Hematopoietic multipotent progenitor cell treated with erythropoietin and hydrocortisone succinate and interleukin-3 and kit ligand, for 17 days (in vitro differentiated cells): ENCODE measurements around the gene TRPT1.
A peak's percentile ranks its signal among the peaks of the same experiment; 100 is the strongest.

Experiments
- DNase-seq: peaks from one replicate; pipeline ENCODE4 v3.0.0-alpha.2; 2015; ENCODE audit warnings: low spot score

The TRPT1 gene, protein sequence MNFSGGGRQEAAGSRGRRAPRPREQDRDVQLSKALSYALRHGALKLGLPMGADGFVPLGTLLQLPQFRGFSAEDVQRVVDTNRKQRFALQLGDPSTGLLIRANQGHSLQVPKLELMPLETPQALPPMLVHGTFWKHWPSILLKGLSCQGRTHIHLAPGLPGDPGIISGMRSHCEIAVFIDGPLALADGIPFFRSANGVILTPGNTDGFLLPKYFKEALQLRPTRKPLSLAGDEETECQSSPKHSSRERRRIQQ

DNA sequence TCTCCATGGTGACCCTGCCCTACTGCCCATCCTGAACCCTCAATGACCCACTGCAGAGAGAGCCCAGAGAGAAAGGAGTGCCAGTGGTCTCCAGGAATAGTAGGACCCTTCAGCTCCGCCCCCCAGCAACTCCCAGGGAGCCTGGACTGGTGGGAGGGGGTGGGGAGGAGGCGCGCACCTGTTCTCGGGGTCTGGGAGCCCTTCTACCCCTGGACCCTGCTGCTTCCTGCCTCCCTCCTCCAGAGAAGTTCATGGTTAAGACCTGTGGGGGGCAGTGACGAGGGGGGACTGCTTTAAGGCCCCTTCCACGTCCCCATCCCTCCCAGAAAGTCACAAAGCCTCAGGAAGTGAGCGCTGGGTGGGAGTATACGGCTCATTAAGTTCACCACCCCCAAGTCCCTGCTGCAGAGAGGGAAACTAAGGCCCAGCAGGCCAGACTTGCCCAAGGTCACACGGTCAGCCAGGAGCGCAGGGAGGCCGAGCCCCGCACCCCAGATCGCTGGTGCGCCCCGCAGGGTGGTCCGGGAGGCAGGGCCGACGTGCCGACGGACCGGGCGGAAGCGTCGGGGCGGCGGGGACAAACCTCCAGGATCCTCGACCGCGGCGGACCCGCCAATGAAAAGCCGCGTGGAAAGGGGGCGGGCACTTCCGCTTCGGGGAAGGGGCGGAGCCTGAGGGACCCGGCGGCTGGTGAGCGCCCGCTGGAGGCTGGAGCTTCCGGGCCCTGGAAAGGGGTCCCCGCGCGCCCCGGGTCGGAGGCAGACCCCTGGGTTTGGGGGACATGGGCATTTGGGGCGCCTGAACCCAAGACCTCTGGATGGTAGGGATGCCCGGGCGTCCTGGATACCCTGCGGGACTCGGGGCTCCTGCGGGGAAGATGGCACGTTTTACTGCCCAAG, at the start of gene TRPT1, which contains the start of gene NUDT22:
TSS of gene TRPT1 (minus strand) at position 579 of the 899 bp plus-strand sequence. CDS start at position 253, 326 bp downstream.
TSS of gene NUDT22 (plus strand) at position 667 of the 899 bp plus-strand sequence. CDS start 379 bp downstream, outside the sequence.
- DNase-seq, result peak; percentile 89

DNA sequence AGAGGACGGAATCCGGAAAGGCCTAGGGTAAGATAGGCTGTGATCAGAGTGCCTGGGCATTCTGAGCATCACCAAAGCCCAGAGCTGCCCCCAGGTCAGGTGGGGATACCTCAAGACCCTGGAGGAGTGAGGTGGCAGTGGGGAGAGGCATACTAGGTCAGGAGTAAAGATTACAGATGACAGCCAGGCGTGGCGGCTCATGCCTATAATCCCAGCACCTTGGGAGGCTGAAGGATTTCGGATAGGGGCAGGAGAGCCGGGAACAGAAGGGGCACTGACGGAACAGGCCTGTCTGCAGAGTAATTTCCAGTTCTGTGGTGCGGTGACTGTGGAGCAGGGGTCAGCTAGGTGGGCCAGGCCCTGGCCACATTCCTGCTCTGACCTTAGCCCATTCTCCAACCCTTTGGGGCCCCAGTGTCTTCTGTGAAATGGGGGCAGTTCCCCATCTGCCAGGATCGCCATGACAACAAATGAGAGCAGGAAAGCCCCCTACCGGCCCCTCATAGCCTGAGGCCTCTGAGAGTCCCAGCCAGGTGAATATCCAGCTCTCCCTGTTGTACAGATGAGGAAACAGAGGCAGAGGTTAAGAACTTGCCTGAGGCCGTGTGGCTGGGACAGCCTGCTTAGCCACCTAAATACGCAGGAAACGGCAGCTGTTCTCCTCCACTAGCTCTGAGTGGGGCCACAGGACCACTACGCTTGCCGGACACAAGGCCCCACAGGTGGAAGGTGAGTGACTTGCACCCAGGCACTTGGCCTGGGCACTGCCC, 49.2 kb upstream of the TRPT1 start:
- no peak for DNase-seq

DNA sequence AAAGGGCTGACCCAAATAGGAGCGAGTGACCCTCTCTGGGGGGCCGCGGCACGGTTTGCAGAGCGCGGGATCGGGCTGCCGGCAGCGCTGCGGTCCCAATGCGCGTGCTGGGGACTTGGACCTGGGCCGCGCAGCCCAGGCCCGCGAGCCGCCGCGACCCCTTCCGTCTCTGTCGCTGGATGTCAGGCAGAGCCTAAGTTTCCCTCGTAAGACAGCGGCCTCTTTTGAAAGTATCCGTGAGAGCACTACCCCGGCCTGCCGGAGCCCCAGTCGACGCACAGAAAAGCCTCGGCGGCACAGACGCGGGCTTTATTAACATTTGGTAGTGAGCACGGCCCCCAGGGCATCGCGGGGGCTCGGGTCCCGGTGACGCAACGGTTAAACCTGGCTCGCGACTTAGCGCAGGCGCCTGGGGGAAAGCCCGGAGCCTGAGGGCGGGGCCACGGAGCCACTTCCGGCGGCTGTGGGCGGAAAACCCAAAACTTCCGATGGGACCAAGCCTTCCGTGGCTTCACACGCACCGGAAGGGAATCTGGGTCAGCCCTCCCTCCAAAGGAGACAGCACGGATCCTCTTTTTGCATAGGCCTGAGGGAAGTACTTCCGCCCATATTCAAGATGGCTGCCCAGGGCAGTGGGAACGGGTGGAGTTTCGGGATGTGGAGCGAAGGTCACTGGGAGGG, 43.7 kb upstream of the TRPT1 start:
- peak; percentile 99 for DNase-seq

DNA sequence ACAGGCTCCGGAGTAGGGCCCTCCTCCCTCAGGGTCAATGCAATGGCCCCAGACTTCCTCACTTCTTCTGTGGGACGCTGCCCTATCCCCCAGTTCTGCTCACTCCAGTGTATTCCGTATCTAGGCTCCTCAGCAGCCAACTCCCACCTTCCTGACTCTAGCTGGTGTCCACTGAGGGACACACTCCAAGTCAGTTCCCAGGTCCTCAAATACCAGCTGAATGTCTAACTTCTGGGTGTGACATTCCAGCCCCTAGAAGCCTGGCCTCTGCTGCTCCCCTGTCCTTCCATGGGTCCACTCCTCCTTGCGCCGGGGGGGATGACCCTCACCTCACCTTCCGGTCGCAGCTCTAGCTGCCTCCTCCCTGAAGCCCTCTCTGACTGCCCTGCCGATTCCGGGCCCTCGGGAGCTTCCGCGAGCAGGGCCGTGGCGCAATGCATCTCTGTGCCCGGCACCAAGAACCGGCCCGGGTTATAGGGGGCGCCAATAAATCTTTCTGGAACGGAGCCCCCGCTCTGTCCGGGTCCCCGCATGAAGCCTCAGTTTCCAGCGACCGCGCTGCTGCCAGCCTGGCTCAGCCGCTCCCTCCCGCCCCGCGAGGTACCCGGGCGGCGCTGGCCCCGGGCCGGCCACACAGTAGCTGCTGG, 43.0 kb upstream of the TRPT1 start:
- DNase-seq, result peak; percentile 56

DNA sequence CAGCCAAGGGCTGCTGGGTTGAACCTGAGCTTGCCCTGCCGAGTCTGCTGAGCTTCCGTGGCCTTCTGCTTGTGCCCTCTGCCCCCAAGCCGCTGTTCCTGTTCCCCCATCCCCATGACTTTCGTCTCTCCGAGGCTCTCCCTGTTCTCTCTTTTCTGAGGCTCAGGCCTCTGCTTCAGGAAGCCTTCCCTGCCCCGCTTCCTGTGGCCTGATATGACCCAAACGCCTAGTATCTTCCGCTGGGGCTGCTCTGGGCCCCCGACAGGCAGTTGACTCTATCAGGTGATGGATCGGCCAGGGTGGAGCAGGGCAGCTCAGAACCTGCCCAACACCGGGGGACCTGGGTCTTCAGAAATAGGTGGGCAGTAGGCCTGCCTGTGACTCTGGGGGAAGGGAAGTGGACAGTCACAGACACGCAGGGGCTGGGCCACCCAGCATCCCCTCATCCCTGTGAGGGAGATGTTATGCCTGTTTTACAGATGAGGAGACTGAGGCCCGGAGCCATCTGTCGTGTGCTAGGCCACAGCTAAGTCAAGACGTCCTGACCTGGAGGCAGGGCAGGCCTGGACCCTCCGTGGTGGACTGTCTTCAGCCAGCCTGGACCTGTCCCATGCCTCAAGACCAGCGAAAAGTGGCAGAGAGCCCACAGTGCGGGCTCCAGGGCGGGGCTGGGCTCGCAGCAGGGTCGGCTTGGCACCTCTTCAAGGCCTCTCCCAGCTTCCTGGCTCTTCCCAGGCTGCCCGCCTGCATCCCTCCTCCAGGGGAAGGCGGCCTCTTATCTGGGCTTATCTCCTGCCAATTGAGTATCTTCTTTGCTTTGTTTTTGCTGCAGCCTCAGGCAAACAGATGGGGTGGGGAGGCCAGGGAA, 42.3 kb upstream of the TRPT1 start:
- DNase-seq, result peak; percentile 70

DNA sequence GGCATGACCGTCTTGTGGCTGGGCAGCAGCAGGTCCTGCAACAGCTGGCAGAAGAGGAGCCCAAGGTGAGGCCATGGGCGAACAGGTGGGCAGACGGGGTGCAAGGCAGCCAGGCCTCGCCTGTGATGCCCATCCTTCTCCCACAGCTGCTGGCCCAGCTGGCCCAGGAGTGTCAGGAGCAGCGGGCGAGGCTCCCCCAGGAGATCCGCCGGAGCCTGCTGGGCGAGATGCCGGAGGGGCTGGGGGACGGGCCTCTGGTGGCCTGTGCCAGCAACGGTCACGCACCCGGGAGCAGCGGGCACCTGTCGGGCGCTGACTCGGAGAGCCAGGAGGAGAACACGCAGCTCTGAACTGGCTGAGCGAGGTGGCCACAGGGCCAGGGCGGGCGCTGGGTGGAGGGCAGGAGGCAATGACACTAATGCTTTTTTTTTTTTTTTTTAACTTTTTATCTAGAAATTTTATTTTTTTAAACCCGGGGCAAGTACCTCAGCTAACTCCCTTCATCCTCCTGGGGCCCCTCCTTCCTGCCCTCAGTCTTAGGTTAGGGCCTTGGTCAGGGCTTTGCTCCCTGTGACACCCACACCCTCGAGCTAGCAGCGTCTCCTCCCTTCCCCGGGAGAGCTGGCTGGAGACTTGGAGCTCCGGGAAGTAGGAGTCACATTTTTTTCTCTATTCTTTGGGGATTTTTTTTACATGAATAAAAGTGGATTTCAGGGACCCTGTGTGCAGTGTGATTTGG, 41.4 kb upstream of the TRPT1 start:
- DNase-seq, result no peak

DNA sequence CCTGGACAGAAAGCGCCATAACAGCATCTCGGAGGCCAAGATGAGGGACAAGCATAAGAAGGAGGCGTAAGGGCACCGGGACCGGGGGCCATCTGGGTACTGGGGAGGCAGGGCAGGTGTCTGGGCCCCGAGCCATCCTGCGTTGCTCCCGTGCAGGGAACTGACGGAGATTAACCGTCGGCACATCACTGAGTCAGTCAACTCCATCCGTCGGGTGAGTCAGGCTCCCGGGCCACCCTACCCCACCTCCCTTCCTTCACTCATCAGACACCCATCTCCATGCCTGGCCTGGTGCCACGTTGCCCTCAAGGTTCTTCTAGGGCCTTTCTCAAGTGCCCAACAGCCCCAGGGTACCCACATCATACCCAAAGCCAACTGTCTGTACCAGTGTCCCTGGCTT, 40.4 kb upstream of the TRPT1 start:
- no peak for DNase-seq

DNA sequence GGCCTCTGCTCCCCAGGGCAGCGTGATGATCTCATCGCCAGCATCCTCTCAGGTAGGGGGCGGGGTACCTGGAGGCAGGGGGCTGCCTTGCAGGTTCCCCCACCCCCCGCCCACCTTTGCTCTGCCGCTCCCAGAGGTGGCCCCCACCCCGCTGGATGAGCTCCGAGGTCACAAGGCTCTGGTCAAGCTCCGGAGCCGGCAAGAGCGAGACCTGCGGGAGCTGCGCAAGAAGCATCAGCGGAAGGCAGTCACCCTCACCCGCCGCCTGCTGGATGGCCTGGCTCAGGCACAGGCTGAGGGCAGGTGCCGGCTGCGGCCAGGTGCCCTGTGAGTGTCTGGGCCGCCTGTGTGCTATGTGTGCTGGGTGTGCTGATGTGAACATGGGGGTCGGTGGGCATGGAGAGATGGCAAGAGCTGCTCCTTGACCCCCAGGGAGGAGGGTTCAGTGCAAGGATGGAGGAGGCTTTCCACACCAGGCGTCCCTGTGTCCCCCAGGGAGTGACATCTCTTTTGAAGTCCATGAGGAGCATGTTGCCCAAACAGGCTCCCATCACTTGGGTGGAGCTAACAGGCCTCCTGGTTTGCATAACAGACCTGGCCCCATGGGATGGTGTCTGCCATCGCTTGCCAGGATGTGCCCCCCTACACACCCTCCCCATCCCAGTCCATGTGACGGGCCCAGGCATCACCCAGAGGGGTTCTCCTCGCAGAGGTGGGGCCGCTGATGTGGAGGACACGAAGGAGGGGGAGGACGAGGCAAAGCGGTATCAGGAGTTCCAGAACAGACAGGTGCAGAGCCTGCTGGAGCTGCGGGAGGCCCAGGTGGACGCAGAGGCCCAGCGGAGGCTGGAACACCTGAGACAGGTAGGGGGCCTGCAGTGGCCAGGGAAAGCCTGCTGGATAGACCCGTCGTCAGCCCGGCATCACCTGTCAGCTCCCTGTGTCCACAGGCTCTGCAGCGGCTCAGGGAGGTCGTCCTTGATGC, 39.5 kb upstream of the TRPT1 start:
- DNase-seq, result no peak

DNA sequence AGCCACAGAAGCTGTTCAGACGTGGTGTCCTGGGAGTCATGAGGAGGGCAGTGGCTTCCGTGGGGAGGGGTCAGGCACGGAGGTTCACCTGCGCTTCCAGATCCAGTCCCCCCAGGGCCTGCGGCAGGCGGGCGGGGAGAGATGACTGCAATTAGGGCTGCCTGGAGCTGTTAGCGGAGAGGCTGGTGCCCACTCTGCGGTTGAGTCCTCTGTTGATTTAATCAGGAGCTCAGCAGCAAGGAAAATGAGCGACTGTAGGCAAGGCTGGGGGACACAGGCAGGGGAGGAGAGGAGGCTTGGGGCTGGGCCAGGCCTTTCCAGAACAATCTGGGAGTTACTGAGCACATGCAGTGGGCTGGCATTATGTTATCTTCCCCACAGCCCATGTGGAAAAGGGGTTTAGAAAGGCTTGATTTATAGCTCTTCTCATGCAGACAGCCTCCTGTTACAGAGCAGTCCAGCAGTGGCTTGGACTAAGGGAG, 38.4 kb upstream of the TRPT1 start:
- no peak for DNase-seq

DNA sequence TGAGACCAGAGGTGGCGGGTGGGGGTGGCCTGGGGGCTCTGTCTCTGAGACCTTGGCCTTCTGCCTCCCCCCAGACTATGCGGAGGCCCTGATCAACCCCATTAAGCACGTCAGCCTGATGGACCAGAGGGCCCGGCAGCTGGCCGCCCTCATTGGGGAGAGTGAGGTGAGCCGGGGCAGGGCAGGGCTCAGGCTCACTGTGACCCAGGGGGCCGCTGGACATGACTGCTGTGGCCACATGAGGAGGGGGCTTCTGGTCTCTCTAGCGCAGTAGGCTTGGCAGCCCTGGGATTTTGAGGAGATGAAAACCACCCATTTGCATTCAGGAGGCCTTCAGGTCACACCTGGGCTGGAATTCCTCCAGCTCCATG, 37.9 kb upstream of the TRPT1 start:
- DNase-seq, result no peak

DNA sequence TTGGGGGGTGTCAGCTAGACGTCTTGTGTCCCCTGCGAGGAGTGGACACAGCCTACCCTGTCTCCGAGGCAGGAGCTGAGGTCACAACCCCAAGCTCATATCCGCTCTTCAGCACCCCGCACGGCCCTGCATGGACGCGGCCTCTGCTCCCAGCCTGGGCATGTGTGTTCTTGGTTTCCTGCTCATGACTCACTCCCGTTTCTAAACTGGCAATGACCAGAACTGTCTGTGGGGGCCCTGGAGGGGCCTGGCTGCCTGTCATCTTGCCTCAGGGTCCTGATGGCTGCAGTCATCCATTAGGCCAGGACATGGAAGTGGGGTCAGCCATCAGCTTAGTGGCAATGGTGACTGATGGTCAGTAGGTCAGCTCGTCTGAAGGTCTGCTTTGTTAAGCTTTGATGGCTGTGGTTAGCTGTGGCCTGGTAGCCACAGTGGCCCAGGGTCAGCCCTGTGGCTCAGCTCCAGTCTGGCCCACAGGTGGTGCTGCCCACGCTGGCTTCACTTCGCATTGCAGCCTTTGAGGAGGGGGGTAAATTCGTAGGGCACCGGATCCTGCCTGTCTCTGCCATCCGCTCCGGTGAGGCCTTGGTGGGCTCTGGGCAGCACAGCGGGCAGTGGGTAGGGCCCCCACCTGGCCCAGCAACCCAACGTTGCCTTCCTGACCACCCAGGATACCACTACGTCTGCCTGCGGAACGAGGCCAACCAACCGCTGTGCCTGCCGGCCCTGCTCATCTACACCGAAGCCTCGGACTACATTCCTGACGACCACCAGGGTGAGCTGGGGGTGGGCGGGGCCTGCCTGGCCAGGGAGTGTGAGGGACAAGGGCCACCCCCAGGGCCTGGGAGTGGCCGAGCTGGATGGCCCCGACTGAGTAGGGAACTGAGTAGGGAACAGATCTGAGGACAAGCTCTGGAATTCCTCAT, 37.3 kb upstream of the TRPT1 start:
- DNase-seq, result no peak

DNA sequence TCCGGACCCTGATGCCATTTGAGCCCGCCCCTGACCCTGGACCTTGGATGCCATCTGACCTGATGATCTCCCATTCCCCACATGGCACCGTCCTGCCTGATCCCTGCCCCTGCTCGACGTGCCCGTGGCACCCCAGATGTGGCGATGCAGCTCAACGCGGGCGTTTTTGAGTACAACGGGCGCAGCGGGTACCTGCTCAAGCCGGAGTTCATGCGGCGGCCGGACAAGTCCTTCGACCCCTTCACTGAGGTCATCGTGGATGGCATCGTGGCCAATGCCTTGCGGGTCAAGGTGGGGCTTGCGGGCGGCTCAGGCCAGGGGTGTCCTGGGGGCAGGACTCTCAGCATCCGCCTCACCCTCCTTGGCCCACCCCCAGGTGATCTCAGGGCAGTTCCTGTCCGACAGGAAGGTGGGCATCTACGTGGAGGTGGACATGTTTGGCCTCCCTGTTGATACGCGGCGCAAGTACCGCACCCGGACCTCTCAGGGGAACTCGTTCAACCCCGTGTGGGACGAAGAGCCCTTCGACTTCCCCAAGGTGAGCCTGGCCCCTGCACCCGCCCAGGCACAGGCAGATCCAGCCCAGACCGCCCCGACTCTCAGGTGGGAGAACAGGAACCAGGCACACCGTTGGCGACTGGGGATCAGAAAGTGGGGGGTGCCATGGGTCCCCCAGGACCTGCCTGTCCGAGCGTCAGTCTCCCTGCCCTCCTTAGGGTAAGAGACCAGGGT, 36.5 kb upstream of the TRPT1 start:
- DNase-seq, result no peak

DNA sequence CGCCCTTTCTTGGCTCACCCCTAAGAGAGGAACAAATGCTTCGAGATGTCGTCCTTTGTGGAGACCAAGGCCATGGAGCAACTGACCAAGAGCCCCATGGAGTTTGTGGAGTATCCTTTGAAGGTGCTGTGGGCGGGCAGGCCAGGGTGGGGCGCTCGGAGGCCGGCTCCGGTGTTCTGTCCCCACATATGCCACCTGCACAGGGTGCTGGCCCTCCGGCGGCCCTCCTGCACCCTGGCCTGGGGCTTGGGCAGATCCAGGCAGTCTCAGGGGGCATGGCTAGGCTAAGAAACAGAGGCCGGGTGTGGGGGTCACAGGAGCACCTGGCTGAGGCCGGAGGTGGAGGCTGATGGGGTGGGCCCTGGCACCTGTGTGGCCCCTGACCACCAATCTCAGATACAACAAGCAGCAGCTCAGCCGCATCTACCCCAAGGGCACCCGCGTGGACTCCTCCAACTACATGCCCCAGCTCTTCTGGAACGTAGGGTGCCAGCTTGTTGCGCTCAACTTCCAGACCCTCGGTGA, 35.6 kb upstream of the TRPT1 start:
- no peak for DNase-seq

DNA sequence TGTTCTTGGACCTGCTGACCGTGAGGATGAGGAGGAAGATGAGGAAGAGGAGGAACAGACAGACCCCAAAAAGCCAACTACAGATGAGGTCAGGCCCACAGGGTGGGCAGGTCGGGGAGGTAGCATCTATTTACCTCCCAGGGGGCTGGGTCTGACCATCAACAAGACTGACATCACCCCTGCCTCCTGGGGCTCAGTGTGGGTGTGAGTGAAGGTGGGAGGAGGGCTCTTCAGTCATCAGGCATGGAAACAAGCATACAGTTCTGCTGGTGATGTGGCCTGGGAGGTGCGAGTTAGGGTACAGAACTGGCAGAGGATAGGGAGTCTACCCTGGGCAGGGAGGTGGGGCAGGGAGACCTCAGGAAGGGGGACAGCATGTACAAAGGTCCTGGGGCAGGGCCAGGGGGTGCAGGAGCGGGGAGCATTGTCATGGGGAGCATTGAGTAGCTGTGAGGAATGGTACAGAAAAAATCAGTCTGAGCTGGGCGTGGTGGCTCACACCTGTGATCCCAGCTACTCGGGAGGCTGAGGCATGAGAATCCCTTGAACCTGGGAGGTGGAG, 34.2 kb upstream of the TRPT1 start:
- DNase-seq, result no peak

DNA sequence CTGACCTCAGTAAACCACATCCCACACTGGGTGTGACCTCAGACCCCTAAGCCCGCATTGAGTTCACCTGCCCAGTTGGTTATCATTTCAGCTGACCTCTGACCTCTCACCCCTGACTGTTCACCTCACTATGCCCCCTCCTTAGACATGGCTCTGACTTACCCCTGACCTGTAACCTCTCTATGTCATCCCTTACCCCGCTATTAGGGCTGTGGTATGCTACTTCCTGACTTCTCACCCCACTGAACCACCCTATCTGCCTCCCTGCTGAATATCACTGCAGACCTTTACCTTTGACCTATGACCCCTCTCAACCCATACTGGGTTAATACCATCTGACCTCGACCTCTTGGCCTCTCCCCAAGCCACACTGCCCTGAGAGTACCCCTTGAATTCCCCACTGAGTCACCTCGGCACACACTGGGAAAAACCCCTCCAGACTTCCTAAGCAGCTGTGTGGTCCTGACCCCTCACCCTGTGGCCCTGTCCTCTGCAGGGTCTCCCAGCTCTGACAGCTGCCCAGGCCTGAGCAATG, 33.6 kb upstream of the TRPT1 start:
- no peak for DNase-seq
